C4-2B (cell line): Measurements from ENCODE around the gene TAGLN2.

Source experiments
- CTCF ChIP-seq: fragments of 450-650 bp; conservative IDR thresholded peaks from 2 replicates; pipeline ENCODE4 v1.5.1; 2017; ENCODE audit warnings: mild to moderate bottlenecking
- ZFX ChIP-seq: fragments of 450-650 bp; IDR thresholded peaks from 2 replicates; pipeline ENCODE4 v1.6.1; 2017

GRCh38 chr1:159964144-159964543 is 38.8 kb upstream of the TAGLN2 start:
- no peak for TF ChIP-seq CTCF
- no peak for TF ChIP-seq ZFX
